Parathyroid adenoma (tissue), 2 donors: ENCODE results near the gene IL1RN.

Source experiments
- H2AFZ ChIP-seq: fragments of 300-600 bp; sonication (generic); one replicate; pipeline ENCODE4 v1.7.0; 2017; ENCODE audit warnings: antibody characterized with exemption, mild to moderate bottlenecking
- H3K27ac ChIP-seq: fragments of 300-600 bp; sonication (generic); one replicate; pipeline ENCODE4 v1.7.0; 2017
- H3K27me3 ChIP-seq: fragments of 300-600 bp; sonication (generic); one replicate; pipeline ENCODE4 v1.7.0; 2017; ENCODE audit warnings: low read length; ENCODE audit not compliant: control insufficient read depth, insufficient read depth
- H3K36me3 ChIP-seq: fragments of 300-600 bp; sonication (generic); one replicate; pipeline ENCODE4 v1.7.0; 2017; ENCODE audit warnings: low read length; ENCODE audit not compliant: control insufficient read depth, insufficient read depth
- H3K4me1 ChIP-seq: fragments of 300-600 bp; sonication (generic); one replicate; pipeline ENCODE4 v1.7.0; 2017; ENCODE audit warnings: control low read depth
- H3K4me2 ChIP-seq: fragments of 300-600 bp; sonication (generic); one replicate; pipeline ENCODE4 v1.7.0; 2017; ENCODE audit warnings: low read length
- H3K4me3 ChIP-seq: fragments of 300-600 bp; sonication (generic); one replicate; pipeline ENCODE4 v1.7.0; 2017; ENCODE audit warnings: low read depth, low read length
- H3K79me2 ChIP-seq: fragments of 300-600 bp; sonication (generic); one replicate; pipeline ENCODE4 v1.7.0; 2017; ENCODE audit warnings: control low read depth
- H3K9ac ChIP-seq: fragments of 300-600 bp; sonication (generic); one replicate; pipeline ENCODE4 v1.7.0; 2017; ENCODE audit warnings: mild to moderate bottlenecking
- H3K9me3 ChIP-seq: fragments of 300-600 bp; sonication (generic); one replicate; pipeline ENCODE4 v1.7.0; 2017; ENCODE audit warnings: low read length; ENCODE audit not compliant: control insufficient read depth
- CTCF ChIP-seq: fragments of 300-600 bp; sonication (generic); IDR thresholded peaks from one replicate; pipeline ENCODE4 v1.7.0; 2017; ENCODE audit warnings: antibody characterized with exemption, mild to moderate bottlenecking
- donor health status: primary hyperparathyroidism.

IL1RN gene

GRCh38 chr2:113080134-113080533 is 47.3 kb upstream of the IL1RN start:
- Histone ChIP-seq H3K27ac (no peak overlapping the region), H3K79me2 (no peaks in the 10 kb centered on the region), H3K4me1 (no peaks in the 10 kb centered on the region), H3K4me3 (no peak overlapping the region), H3K4me2 (no peak overlapping the region), H2AFZ (no peak overlapping the region), H3K9me3 (no peaks in the 10 kb centered on the region), H3K36me3 (no peaks in the 10 kb centered on the region), H3K27me3 (no peaks in the 10 kb centered on the region), H3K9ac (no peak overlapping the region)
- TF ChIP-seq CTCF = peak; percentile 43

- Histone ChIP-seq H3K4me2 (no peak overlapping the region), H3K27ac (no peak overlapping the region), H3K4me3 (no peak overlapping the region), H3K4me1 (no peaks in the 10 kb centered on the region), H2AFZ (no peak overlapping the region), H3K36me3 (no peaks in the 10 kb centered on the region), H3K79me2 (no peaks in the 10 kb centered on the region), H3K9ac (no peak overlapping the region), H3K9me3 (no peaks in the 10 kb centered on the region), H3K27me3 (no peaks in the 10 kb centered on the region)
- TF ChIP-seq CTCF = no peak
These were observed 45.7 kb upstream of the IL1RN start for GRCh38 chr2:113081488-113082210.

- no peak for TF ChIP-seq CTCF
- Histone ChIP-seq H3K27me3 (no peaks in the 10 kb centered on the region), H3K79me2 (no peaks in the 10 kb centered on the region), H3K4me1 (no peaks in the 10 kb centered on the region), H2AFZ (no peak overlapping the region), H3K27ac (no peak overlapping the region), H3K4me2 (no peak overlapping the region), H3K9ac (no peak overlapping the region), H3K4me3 (no peak overlapping the region), H3K36me3 (no peaks in the 10 kb centered on the region), H3K9me3 (no peaks in the 10 kb centered on the region)
These were observed 44.1 kb upstream of the IL1RN start for GRCh38 chr2:113083296-113083695.

GRCh38 chr2:113084249-113085000 is 43.0 kb upstream of the IL1RN start:
- Histone ChIP-seq H3K36me3 (no peaks in the 10 kb centered on the region), H3K9ac (no peak overlapping the region), H3K79me2 (no peaks in the 10 kb centered on the region), H3K9me3 (no peaks in the 10 kb centered on the region), H3K27ac (no peak overlapping the region), H3K4me1 (no peaks in the 10 kb centered on the region), H3K4me3 (no peak overlapping the region), H3K4me2 (no peak overlapping the region), H2AFZ (no peak overlapping the region), H3K27me3 (no peaks in the 10 kb centered on the region)
- TF ChIP-seq CTCF = peak; percentile 12
